Activated naive CD4-positive, alpha-beta T cell treated with anti-CD3 and anti-CD28 coated beads for 36 hours (primary cell): ENCODE data around the gene C1orf21. TPM values are rescaled to one million over a fixed set of nuclear protein-coding genes. Genes with fewer than 3 reads are reported as not detected.

ENCODE experiments used
- CTCF ChIA-PET: fragments of 350-600 bp; sonication (Branson Sonifier 250); formaldehyde crosslinking; loops from one replicate; lab custom pipeline; 2021; ENCODE audit warnings: antibody characterized with exemption; lab: Charles Lee
- DNase-seq: peaks from one replicate; pipeline ENCODE4 v3.0.0-alpha.2; 2020
- H3K27ac Mint-ChIP-seq: one replicate; pipeline ENCODE4 v1.8.0; 2021; ENCODE audit warnings: mild to moderate bottlenecking, mixed read lengths
- H3K27me3 Mint-ChIP-seq: one replicate; pipeline ENCODE4 v1.8.0; 2021; ENCODE audit warnings: low read depth, mixed read lengths
- H3K36me3 Mint-ChIP-seq: one replicate; pipeline ENCODE4 v1.8.0; 2021; ENCODE audit warnings: low read depth, mixed read lengths
- H3K4me1 Mint-ChIP-seq: one replicate; pipeline ENCODE4 v1.8.0; 2021; ENCODE audit warnings: low read depth, mixed read lengths
- H3K4me3 Mint-ChIP-seq: one replicate; pipeline ENCODE4 v1.8.0; 2021; ENCODE audit warnings: mild to moderate bottlenecking, moderate library complexity, mixed read lengths
- H3K9me3 Mint-ChIP-seq: one replicate; pipeline ENCODE4 v1.8.0; 2021; ENCODE audit warnings: mixed read lengths
- intact Hi-C: fragments of 100-400 bp; cut with micrococcal nuclease; formaldehyde crosslinking; loops from one replicate; pipeline ENCODE4 v1.15.1; 2023
- total RNA-seq, 2 experiments: library from RNA; stranded (reverse); gene quantifications; one replicate each; pipeline ENCODE4 v1.2.3, GENCODE V29; 2021

The C1orf21 gene
- total RNA-seq, 2 experiments from 2014 or later = 1.2 to 1.4 TPM

DNA sequence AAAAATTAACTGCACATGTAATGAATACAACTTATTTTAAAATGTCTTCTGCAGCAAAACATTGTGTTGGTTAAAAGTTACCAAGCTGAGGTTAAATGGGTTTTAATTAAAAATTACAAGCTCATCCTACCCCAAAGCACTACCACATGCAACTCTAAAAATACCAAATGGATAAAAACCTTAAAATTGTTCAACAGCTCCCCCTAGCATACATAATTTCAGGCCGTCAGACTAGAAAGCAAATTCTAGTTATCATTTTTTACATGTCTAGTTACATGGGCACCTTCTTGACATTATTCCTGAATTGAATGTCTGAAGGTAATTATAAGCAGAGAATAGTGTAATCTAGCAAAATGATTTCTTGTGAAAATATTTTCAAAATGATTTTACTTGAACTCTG lies 176.5 kb downstream of the C1orf21 start:
- Mint-ChIP-seq H3K27me3 (peaks cover 6% of the 10 kb centered on the region), H3K9me3 (no peaks in the 10 kb centered on the region), H3K27ac (no peak overlapping the region), H3K4me1 (no peaks in the 10 kb centered on the region), H3K4me3 (no peak overlapping the region), H3K36me3 (no peaks in the 10 kb centered on the region)
- CTCF ChIA-PET = no interaction called here
- DNase-seq = no peak
- intact Hi-C loops = loop anchor here (5.0 kb wide), 1 partner anchor 486 kb away; no protein-coding TSS in a partner anchor

DNA sequence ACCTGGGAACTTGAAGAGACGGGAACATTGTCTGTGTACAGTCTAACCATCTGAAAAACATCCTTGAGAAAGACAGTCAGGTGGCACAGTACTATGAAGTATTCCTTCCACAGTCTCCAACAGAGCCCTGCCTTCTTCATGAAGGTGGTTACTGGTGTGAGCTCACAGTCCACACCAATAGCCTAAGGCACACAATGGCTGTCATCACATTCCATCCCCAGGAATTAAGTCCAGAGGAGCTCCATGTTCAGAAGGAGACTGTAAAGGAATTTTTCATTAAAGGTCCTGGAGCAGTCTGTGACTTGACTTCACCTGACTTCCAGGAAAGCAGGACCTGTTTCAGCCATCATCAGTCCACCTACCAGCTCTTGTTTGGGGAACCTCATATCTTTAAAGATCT lies 180.2 kb downstream of the C1orf21 start:
- DNase-seq = no peak
- H3K27me3 Mint-ChIP-seq = peaks cover 6% of the 10 kb centered on the region
- no peaks in the 10 kb centered on the region for H3K36me3 Mint-ChIP-seq
- intact Hi-C loops = no loop called here
- no peaks in the 10 kb centered on the region for H3K9me3 Mint-ChIP-seq
- CTCF ChIA-PET = no interaction called here
- H3K27ac Mint-ChIP-seq = no peak overlapping the region
- H3K4me3 Mint-ChIP-seq = no peak overlapping the region
- no peaks in the 10 kb centered on the region for H3K4me1 Mint-ChIP-seq

DNA sequence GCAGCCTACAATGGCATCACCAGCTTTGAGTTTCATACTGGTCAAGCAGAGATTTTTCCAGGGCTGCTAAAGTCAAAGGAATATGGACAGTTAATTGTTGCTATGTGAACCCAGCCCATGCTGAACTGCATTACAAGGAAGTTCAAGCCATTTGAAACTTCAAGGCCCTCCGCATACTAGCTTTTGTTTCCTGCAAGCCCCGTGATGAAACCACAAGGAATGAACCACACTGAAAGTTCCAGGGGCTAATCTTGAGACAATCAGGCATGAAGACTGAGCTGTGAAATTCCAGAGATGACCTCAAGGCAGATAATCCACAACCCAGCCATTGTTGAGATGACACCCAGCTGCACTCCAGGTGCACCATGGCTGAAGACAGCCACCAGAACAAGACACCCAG lies 180.8 kb downstream of the C1orf21 start:
- no peaks in the 10 kb centered on the region for H3K36me3 Mint-ChIP-seq
- peaks cover 6% of the 10 kb centered on the region for H3K27me3 Mint-ChIP-seq
- H3K4me1 Mint-ChIP-seq = no peaks in the 10 kb centered on the region
- DNase-seq = no peak
- H3K4me3 Mint-ChIP-seq = no peak overlapping the region
- CTCF ChIA-PET = no interaction called here
- intact Hi-C loops = no loop called here
- H3K9me3 Mint-ChIP-seq = no peaks in the 10 kb centered on the region
- no peak overlapping the region for H3K27ac Mint-ChIP-seq

DNA sequence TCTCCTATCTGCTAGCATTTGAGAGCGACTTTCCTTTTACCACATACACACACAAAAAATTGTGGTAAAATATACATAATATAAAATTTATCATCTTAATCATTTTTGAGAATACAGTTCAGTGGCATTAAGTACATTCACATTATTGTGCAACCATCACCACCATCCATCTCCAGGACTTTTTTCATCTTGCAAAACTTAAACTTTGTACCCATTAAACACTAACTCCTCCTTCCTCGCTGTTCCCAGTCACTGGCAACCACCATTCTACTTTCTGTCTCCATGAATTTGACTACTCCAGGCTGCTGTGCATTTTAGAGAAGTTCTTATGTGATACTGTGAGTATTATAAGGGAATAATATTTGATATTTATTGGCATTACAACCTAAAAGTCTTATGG lies 181.3 kb downstream of the C1orf21 start:
- Mint-ChIP-seq H3K36me3 (no peaks in the 10 kb centered on the region), H3K9me3 (no peaks in the 10 kb centered on the region), H3K27ac (no peak overlapping the region), H3K27me3 (peaks cover 6% of the 10 kb centered on the region), H3K4me1 (no peaks in the 10 kb centered on the region), H3K4me3 (no peak overlapping the region)
- intact Hi-C loops = no loop called here
- no peak for DNase-seq
- CTCF ChIA-PET = no interaction called here

DNA sequence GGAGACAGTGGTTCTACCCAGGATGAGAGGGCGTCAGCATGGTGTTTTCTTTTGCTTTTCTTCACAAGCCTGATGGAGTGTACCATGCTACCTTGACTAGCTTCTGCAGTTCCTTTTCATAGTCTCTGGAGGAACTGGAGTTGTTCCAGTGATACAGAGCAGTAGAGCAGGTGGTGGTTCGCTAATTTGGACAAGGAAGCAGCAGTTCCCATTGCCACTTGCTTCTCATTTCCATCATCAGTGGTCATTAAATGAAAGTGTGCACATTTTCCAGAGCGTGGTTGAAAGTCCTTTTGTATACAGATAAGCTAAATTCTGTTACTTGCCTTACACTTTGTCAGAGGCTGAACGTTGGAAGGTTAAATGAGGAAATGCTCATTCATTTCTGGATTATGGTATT lies 182.3 kb downstream of the C1orf21 start:
- CTCF ChIA-PET = interaction anchor here (0.9 kb wide), 1 partner anchor 12 kb away, joined by 3 read pairs; no protein-coding TSS in a partner anchor

DNA sequence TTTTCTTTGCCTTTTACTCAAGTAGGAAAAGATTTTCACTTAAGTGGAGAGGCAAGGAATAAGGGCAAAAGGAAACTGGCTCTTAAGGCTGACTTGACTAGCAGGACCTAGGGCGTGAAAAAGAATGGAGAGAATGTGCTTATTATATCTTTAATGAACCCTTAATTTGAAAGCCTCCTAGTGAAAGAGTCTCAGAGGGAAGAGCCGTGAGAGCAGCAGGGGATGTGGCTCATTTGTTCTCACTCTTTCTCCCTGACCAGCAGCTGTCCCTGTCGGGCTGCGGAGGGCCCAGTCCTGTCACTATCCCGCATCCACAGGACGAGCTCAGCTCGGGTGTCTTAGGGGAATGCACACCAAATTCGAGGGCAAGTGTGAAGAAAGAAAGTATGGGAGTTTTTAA lies 187.8 kb downstream of the C1orf21 start:
- CTCF ChIA-PET = no interaction called here
- DNase-seq = no peak
- no peak overlapping the region for H3K4me3 Mint-ChIP-seq
- no peaks in the 10 kb centered on the region for H3K4me1 Mint-ChIP-seq
- intact Hi-C loops = no loop called here
- no peak overlapping the region for H3K27ac Mint-ChIP-seq
- H3K36me3 Mint-ChIP-seq = no peaks in the 10 kb centered on the region
- H3K9me3 Mint-ChIP-seq = no peaks in the 10 kb centered on the region
- no peaks in the 10 kb centered on the region for H3K27me3 Mint-ChIP-seq

More for the DNA sequence above, 182.3 kb downstream of the C1orf21 start:
- intact Hi-C loops = no loop called here
- H3K27me3 Mint-ChIP-seq = peaks cover 6% of the 10 kb centered on the region
- H3K36me3 Mint-ChIP-seq = no peaks in the 10 kb centered on the region
- no peaks in the 10 kb centered on the region for H3K9me3 Mint-ChIP-seq
- no peak for DNase-seq
- no peak overlapping the region for H3K27ac Mint-ChIP-seq
- H3K4me1 Mint-ChIP-seq = no peaks in the 10 kb centered on the region
- H3K4me3 Mint-ChIP-seq = no peak overlapping the region

DNA sequence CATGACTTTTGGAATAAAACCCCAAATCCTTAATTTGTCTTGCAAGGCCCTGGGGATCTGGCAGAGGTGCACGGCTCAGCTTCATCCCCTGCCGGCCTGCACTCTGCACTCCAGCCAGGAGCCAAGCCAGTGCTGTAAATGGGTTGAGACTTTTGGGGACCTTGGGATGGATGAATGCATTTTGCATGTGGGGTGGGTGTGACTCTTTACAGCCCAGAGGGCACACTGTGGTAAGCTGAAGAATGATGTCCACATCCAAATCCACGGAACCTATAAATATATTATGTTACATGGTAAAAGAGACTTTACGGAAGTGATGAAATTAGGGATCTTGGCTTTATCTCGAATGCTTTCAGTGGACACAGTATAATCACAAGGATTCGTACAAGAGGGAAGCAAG lies 190.0 kb downstream of the C1orf21 start:
- Mint-ChIP-seq H3K27me3 (no peaks in the 10 kb centered on the region), H3K27ac (no peak overlapping the region), H3K36me3 (no peaks in the 10 kb centered on the region), H3K9me3 (peaks cover 2% of the 10 kb centered on the region), H3K4me1 (no peaks in the 10 kb centered on the region), H3K4me3 (no peak overlapping the region)
- CTCF ChIA-PET = no interaction called here
- intact Hi-C loops = no loop called here
- DNase-seq = no peak

DNA sequence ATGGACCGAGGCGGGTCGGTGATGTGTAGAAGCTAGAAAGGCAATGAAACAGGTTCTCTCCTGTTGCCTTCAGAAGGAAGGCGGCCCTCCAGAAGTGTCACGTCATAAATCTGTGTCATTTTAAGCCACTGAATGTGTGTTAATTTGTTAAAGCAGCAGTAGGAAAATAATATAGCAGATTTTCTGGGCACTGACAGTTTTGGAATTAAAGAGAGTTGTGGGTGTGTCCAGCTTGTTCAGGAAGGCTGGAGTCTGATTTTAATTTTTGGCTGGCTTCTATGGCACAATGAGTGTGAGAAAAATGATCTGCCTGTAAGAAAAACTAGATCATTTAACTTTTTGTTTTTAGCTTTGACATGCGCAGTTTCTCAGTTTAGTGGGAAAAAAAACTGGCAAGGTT lies 190.5 kb downstream of the C1orf21 start:
- no peak for DNase-seq
- no peaks in the 10 kb centered on the region for H3K4me1 Mint-ChIP-seq
- no peak overlapping the region for H3K4me3 Mint-ChIP-seq
- no peaks in the 10 kb centered on the region for H3K27me3 Mint-ChIP-seq
- peaks cover 2% of the 10 kb centered on the region for H3K9me3 Mint-ChIP-seq
- CTCF ChIA-PET = no interaction called here
- intact Hi-C loops = no loop called here
- no peak overlapping the region for H3K27ac Mint-ChIP-seq
- no peaks in the 10 kb centered on the region for H3K36me3 Mint-ChIP-seq

DNA sequence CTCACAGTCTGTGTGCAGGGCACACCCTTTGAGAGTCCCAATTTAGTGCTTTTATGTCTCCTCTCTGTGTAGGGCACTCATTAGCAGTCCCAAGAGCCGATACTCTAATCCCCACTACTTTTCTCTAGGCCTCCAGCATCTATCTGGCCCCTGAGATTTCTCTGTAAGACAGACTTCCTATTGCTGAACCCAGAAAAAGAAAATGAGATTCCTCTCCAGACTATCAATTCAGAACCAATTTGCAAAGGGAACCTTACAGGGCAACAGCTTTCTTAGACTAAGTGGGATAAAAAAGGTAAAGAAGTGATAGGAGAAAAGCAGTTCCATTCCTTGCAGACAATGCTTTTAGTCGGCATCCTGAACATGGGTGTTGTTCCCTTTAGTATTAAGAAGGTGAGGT lies 195.6 kb downstream of the C1orf21 start:
- intact Hi-C loops = no loop called here
- no peak overlapping the region for H3K4me3 Mint-ChIP-seq
- H3K27me3 Mint-ChIP-seq = peaks cover 6% of the 10 kb centered on the region
- H3K4me1 Mint-ChIP-seq = no peaks in the 10 kb centered on the region
- H3K27ac Mint-ChIP-seq = no peak overlapping the region
- no peaks in the 10 kb centered on the region for H3K36me3 Mint-ChIP-seq
- no peak for DNase-seq
- CTCF ChIA-PET = interaction anchor here (1.3 kb wide), 1 partner anchor 13 kb away, joined by 3 read pairs; no protein-coding TSS in a partner anchor
- peaks cover 4% of the 10 kb centered on the region for H3K9me3 Mint-ChIP-seq

DNA sequence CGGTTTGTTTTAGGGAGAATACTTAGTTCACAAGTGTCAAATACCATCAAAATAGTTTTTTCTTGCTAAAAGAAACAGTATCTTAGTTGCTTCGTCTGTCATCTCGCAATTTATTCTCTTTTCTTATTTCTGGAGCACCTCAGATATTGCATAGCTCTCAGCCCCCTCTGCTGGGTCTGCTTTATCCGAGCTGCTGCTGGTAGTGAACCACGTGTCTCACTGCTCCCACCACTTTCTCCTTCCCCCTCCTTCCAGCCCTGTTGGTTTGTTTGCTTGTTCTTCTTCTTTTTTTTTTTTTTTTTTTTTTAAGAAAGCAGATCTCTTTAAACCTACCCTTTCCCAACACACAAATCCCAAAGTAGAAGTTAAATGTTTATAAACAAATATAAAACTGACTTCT lies 197.0 kb downstream of the C1orf21 start:
- intact Hi-C loops = no loop called here
- H3K27ac Mint-ChIP-seq = no peak overlapping the region
- H3K4me3 Mint-ChIP-seq = no peak overlapping the region
- no peak for DNase-seq
- CTCF ChIA-PET = no interaction called here
- peaks cover 8% of the 10 kb centered on the region for H3K27me3 Mint-ChIP-seq
- H3K9me3 Mint-ChIP-seq = peaks cover 4% of the 10 kb centered on the region
- H3K4me1 Mint-ChIP-seq = no peaks in the 10 kb centered on the region
- no peaks in the 10 kb centered on the region for H3K36me3 Mint-ChIP-seq

DNA sequence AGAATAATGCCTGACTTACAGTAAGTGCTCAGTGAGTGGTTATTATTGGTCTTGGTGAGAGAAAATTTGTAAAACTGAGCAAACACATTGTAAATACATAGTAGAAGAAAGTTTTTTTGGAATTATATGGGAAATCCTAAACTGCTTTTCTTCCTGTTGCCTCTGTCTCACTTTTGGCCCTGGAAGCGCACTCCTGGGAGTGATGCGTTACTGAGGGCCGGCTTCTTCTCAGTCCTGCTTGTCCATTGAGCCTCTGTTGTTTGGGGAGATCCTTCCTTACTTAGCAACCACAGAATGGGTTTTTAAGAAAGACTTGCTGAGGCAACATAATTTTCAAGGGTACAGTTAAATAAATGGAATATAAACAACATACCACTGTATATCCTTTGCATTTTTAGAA lies 201.9 kb downstream of the C1orf21 start:
- peaks cover 3% of the 10 kb centered on the region for H3K9me3 Mint-ChIP-seq
- no peaks in the 10 kb centered on the region for H3K36me3 Mint-ChIP-seq
- H3K27ac Mint-ChIP-seq = no peak overlapping the region
- CTCF ChIA-PET = no interaction called here
- H3K27me3 Mint-ChIP-seq = peaks cover 8% of the 10 kb centered on the region
- intact Hi-C loops = no loop called here
- no peak overlapping the region for H3K4me3 Mint-ChIP-seq
- no peaks in the 10 kb centered on the region for H3K4me1 Mint-ChIP-seq
- DNase-seq = no peak

DNA sequence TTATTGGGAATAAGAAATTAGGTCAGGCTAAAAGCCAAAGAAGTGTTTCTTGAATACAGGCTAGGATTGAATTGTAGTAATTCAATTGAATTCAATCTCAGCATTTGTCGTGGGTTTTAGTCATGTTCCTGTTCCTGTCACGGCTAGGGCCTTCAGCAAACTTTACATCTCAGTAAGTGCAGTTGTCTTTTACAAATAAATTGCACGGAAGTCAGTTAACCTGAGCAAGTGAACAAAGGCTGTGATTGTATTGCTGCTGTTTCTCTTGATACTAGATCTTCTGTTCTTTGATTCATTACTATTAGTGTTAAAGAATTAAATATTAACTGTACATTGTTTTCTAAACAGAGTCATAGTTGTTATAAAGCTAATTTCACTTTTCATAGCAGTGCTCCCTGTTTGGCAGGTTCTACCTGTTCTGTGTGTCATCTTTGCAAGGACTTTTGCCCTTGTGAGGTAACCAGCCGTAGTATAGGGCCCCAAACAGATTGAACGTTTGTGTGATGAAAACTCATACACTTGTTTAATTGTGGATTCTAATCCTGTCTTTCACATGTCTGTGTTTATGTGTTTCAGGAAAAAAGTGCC lies 203.4 kb downstream of the C1orf21 start:
- H3K27me3 Mint-ChIP-seq = peaks cover 7% of the 10 kb centered on the region
- H3K4me3 Mint-ChIP-seq = no peak overlapping the region
- no peak for DNase-seq
- intact Hi-C loops = no loop called here
- H3K9me3 Mint-ChIP-seq = peaks cover 3% of the 10 kb centered on the region
- CTCF ChIA-PET = interaction anchor here (0.6 kb wide), 1 partner anchor 365 kb away, joined by 3 read pairs; no protein-coding TSS in a partner anchor
- H3K4me1 Mint-ChIP-seq = no peaks in the 10 kb centered on the region
- no peaks in the 10 kb centered on the region for H3K36me3 Mint-ChIP-seq
- no peak overlapping the region for H3K27ac Mint-ChIP-seq

DNA sequence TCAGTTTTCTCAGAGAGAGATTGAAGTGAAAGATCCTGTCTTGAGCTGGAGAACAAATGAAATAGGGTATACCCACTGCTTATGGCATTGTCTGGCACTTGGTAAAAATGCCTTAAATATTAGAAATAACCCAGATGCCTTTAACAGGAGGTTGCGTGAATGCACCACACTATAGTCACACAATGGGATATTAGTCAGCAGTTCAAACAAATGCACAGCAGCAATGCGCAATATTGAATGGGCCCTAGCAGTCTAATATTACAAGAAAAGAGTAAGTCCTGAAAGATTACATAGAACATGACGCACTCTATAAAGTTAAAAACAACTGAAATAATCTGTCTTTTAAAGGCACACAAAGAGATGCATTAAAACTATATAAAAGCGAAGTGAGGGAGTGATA lies 206.8 kb downstream of the C1orf21 start:
- no peaks in the 10 kb centered on the region for H3K4me1 Mint-ChIP-seq
- H3K27me3 Mint-ChIP-seq = no peaks in the 10 kb centered on the region
- DNase-seq = no peak
- CTCF ChIA-PET = no interaction called here
- no peak overlapping the region for H3K27ac Mint-ChIP-seq
- H3K36me3 Mint-ChIP-seq = no peaks in the 10 kb centered on the region
- no peak overlapping the region for H3K4me3 Mint-ChIP-seq
- no peaks in the 10 kb centered on the region for H3K9me3 Mint-ChIP-seq
- intact Hi-C loops = no loop called here
